Activated CD4-positive, alpha-beta T cell treated with anti-CD3 and anti-CD28 coated beads for 4 hours (primary cell): ENCODE data around the gene RPTOR.

Experiments
- DNase-seq, 2 donors: peaks; one replicate each; pipeline ENCODE4 v3.0.0-alpha.2; 2020

Gene RPTOR

DNA sequence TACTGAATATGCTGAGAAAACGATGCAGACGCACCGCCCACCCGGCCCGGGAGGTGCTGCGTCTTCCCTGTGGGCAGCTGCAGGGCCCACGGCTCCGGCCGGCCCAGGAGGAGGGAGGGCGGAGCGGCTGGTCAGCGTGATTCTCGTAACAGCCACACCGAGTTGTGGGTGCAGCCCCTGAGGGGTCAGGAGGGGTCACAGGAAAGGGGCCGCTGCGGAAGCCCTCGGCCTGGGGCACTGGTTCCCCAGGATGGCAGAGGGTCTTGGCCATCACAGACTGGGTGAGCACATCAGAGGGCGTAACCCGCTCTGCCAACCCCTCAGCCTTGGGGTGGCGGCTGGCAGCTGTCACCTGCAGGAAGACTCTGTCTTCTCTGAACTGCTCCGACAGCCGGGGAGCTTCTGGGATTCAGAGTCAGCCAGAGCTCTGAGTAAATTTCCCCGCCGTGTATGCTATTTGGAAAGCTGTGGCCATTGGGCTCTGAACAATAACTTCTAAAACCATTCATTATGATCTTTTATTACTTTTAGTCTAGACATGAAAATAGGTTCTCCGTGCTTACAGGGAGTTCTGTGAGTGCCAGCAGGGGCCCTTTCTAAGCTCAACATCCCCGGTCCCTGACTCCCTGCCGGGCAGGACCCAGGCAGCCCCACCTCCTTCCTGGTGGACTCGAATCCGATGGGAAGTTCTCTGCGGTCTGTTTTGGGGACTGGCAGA lies 359.6 kb downstream of the RPTOR start:
- no peak for DNase-seq

DNA sequence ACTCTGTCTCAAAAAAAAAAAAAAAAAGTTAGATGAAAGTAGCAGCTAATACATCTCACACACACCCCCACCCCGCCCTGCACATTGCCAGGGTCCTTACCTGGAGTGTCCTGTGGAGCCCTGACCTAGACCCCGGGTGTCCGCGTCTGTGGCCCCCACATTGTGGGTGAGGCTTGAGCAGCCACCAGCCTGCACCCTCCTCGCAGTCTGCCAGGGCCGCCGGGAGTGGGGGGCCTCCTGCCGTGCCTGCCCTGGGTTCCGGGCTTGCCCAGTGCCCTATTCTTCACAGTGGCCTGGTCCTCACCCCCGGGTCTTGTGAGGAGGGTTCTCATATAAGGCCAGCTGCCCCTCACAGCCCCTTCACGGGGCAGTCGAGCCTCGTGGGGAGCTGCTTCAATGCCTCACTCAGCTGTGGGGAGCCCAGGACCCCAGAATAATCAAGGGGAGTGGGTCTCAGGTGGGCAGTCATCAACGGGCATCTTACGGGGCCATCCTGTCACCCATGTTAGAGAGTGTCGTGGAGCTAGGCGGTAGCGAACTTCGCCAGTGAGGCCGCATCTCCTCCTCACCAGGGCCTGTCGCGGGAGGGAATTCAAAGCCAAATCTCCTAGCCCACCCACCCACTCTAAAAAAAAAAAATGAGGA lies 361.1 kb downstream of the RPTOR start:
- no peak for DNase-seq

DNA sequence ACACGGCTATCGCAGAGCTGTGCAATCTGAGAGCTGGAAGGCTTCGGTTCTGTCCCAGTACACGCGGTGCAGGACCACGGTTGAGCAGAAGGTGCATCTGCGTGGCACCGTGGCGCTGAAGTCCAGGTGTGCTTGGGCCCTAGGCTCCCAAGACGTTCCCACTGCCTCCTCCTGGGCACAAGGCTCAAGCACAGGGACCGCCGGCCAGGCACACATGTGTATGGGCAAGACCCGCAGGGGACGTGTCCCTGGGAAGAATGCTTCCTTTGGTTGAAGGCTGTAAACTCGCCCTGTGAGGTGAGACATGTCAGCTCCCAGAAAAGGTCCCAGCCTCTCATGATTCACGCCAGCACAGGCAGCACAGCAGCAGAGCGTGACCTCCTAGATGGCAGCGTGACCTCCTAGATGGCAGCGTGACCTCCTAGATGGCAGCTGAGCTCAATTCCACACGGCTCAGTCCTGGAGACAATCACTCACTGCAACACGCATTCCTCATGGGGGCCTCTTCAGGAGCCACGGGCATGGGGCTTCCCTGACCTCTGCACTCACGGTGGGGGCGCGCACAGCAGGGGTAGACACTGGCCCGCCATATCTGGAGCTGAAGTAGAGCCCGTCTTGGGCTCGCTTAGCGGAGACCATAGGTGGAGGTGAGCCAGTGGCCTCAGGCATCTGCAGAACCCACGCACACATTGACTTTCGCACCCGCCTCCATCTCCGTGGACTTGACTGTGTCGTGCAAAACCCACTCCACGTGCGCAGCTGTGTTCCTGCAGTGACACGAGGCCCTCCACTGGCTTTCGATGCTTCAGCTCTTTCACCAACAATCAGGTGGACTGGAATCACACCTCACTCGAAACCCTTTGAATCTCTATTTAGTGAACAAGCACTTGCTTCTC lies 362.0 kb downstream of the RPTOR start:
- no peak for DNase-seq

DNA sequence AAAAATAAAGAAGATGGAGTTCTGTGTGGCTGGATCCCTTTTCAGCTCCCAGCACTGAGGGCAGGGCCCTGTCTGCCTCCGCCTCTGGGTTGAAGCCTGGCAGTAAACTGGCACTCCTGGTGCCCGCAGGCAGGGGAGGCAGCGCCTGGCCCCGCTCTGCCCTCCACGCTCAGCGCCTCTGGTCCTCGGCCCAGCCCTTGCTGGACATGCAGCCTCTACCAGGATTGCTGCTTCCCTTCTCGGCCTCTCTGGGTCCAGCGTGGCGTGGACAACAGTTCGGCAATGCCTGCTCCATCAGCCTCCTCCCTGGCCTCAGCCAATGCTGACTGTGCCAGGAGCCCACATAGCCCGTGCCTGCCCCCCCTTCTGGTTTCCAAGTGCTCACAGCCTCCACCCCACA lies 362.6 kb downstream of the RPTOR start:
- DNase-seq, result no peak

DNA sequence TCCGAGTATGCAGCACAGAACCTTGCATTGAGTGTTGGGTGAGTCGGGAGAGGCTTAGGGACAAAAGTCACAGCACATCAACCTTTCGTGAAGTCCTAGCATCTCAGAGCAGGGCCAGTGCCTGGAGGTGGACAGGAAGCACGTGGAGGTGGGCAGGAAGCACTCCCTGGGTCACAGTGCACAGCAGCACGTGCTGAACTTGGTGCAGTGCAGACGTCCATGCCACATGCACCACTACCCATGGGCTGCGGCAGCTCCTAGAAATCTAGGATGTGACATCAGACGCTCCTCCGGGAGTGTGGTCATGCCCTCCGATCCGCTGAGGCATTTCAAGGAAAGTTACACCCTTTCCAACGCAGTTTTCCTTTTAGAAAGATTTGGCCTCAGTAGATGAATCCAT lies 363.6 kb downstream of the RPTOR start:
- DNase-seq, result no peak

DNA sequence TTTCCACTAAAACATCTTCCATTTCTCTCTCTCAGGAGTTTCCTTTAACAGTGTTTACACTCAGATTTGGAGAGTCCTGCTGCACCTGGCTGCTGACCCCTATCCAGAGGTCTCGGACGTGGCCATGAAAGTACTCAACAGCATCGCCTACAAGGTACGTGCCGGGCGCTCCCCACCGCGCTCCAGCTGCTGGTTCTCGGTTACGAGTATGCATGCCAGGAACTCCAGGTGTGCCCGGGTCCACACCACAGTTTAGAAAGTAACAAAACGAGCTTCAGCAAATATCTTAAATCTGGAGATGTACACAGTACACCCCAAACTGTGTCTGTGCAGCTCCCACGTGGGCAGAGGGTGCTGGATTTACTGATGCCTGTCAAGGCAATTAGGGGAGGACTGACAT lies 364.1 kb downstream of the RPTOR start:
- no peak for DNase-seq

DNA sequence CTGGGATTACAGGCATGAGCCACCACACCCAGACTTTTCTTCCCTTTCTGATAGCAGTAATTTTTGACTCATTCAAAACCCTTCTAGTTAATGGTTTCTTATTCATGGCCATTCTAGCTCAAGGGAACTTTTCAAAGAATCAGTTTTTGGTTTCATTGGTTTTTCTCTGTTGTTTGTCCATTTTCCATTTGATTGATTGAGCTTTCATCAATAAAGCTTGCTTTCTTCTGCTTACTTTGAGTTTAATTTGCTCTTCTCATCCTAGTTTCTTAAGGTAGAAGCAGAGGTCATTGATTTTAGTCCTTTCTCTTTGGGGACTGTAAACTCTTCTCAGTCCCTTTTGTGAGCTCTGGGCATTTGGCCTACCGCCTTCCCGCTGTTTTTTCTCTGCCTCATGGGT lies 365.0 kb downstream of the RPTOR start:
- DNase-seq, result no peak

DNA sequence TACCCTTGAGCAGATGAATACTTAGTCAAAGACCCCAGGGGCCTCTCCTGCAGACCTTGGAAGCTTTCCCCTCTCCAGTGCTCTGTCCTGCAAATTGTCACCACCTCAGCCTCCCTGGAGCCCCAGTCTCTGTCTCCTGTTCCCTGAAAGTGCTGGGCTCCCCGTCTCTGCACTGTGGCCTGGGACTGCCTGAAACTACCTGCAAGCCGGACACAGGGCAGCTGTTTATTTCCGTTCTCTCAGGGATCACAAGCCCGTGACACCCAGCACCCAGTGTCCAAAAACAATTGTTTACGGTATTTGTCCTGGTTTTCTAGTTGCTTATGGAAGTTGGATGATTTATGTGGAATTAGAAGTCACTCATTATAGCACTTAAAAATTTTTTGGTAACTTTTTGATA lies 365.4 kb downstream of the RPTOR start:
- no peak for DNase-seq

DNA sequence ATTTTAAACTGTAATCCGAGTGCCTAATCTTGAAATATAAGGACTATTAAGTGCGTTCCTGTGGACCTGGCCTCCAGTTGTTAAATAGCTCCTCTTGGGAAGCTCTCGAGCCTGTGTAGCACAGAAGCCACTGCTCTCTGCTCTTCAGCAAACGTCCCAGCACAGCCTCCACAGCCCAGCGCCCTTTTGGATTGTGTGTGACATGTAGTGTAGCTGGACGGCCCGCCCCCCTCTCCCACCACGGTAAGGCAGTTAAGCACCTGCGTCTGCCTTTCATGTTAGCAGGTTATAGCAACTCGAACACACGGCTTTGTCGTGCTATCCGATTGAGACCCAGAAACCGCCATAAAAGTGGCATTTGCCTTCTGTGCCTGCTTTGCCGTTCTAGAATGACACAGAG lies 367.8 kb downstream of the RPTOR start:
- DNase-seq, result no peak

DNA sequence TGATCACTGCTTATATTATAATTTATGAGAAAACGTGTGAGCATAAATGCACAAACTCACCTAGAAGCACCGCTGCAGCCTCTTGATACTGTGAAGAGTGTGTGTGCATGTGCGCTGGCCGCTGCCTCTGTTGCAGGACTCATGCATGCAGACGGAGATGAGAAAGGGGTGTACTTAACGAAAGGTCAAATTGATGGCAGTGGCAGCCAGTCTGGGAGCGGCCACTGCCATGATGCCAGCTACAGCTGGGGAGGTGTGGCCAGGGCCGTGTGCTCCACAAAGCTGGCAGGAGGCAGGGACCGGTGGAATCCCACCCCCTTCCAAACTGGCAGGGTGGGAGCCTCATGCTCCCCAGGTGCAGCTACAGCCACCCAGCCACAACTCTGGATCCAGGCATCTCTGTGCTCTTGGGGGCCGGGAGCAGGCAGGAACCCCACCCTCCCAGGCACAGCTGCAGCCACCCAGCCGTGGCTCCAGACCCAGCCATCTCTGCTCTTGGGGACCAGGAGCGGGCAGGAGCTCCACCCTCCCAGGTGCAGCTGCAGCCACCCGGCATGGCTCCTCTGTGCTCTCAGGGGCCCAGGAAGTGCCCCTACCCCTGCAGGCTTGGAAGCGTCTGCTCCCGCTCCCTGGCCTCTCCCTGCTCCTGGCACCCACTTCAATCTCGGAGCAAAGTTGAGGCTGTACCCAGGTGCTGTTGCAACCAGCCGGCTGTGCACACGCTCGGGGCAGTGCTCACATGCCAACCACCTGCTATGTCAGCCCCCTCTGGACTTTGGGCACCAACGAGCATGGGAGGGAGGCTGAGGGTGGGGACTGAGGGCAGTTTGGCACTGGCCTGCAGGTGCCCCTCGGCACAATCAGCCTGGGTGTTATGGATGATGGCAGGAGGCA lies 369.5 kb downstream of the RPTOR start:
- DNase-seq, result no peak

DNA sequence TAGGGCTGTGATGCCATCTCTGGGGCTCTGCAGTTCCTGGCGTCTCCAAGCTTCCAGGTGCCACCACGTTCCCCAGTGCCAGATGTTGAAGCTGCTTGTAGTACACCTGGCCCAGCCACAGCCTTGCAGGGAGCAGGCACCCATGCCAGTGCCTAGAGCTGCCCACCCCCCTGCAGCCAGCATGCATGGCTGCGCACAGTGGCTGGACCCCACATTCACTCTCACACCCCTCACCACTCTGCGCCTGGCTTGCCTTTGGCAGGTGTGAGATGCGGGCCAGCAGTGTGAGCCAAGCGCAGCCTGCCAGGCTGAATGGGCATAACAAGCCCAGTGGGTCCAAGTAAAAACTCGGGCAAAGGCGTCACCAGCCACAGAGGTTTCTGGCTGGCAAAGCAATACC lies 371.6 kb downstream of the RPTOR start:
- no peak for DNase-seq

DNA sequence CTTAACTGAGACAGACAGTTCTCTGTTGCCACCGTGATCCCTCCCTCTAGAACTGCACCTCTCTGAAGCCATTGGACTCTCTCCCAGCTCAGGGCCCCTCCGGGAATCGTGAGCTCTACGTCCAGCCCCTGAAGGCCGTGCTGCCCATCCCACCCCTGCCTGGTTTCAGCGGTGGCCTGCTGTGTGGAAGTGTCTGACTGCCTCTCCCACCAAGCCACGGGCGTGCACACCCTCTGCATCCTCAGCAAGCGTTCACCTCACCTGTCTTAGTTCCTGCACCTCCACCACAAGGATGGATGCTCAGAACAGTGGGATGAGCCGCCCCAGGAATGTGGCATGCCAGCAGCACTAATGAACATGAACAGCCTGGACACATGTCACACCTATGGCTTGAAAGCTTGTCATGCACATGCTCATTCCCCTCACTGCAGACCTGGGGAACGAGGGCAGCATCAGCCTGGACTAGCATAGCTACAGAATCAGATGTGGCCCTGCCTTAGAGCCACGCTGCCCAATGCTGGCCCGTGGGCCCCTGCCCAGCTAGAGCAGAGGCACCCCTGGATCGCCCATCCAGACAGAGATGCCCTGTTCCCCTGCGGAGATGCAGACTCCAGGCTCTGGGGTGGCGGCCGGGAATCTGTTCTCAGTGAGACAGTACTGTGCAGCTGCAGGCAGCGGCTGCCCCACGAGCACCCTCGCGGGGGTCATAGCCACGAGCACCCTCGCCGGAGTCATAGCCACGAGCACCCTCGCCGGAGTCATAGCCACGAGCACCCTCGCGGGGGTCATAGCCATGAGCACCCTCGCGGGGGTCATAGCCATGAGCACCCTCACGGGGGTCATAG lies 373.3 kb downstream of the RPTOR start:
- DNase-seq, result no peak

DNA sequence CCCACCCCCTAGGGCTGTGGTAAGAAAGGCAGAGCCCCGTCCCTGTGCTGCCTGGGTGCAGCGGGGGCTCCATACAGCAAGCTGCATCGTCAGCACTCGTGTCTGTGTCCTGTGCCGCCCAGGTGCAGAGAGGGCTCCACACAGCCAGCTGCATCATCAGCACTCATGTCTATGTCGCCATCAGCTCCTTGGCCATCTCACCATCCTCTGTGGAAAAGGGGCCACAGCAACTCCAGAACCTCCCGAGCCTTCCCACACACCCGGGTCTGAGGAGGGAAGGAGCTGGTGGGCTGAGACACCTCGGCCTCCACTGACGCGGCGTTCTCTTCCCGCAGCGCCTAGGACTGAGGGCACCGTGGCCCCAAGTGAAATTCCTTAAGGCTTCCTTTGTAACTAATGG lies 374.1 kb downstream of the RPTOR start:
- no peak for DNase-seq

DNA sequence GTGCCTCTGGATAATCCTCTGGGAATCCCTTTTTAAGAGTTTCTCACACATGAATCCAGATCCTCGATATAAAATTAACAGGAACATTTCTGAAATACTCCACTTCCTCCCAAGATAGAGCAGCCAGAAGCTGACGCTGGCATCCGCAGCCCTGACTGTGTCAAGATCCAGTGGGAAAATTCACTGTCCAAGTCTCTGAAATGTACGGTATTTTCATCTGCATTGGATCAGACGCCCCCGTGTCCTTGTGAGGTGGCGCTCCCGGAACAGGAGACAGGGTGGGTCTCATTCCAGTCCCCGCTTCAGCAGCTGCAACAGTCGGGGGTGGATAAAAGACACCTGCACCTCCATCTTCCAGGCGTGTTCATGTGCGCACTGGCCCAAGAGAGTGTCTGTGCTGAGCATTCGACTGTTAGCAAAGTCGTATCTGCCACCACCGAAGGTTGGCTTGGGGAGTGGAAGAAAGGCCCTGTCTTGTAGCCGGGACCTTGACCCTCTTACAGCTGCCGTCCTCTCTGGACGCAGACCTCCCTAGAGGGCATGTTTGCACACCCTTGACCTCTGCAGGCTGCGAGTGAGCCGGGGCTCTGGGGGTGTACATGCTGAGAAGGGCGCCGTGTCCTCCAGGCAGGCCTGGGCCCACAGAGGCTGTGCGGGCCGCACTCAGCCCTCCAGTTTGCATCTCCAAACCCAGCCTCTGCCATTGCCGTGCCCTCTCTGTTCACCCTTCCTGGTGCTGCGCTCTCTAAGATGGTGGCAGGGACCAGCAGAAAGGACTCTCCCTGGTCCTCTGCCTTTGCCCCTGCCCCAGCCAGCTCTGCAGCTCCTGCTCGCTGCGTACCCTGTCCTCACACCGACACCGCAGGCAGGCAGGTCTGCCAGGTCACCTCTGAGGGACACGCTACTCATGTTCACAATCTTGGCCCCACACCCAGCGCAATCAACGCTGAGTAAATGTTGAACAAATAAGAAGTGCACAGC lies 375.0 kb downstream of the RPTOR start:
- no peak for DNase-seq

DNA sequence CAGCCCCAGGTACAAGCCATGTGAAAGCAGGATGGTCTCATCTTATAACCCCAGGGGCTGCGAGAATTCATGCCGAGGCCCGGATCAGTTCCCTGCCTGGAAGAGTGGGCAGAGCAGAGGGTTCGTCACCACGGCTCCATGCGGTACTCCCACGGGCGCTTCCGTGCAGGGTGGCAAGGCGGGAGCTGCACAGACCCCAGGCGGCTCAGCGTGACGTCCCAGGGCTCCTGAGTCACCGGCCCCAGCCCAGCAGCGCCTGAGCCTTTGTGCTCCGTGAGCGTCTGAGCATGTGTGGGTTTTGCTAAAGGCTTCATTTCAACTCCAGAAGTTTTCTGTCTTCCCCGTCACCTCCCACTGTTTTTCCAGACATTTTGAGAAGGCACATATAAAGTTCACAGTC lies 375.8 kb downstream of the RPTOR start:
- no peak for DNase-seq

DNA sequence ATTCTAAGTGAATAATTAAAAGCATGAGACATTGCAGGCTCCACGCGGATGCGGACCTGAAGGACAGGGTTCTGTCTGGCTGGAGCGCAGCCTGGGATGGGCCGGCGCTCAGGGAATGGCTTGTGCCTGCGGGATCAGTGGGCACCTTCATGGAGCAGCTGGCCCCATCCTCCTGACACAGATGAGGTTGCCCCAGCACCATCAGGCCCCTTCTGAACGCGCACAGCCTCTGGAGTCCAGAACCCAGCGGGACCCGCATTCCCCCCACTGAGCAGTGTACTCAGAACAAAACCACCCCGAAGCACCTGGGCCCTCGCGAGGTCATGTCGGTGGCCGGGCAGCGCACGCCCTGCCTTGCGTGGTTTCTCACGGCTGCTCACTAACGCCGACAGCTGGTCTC lies 376.5 kb downstream of the RPTOR start:
- no peak for DNase-seq

DNA sequence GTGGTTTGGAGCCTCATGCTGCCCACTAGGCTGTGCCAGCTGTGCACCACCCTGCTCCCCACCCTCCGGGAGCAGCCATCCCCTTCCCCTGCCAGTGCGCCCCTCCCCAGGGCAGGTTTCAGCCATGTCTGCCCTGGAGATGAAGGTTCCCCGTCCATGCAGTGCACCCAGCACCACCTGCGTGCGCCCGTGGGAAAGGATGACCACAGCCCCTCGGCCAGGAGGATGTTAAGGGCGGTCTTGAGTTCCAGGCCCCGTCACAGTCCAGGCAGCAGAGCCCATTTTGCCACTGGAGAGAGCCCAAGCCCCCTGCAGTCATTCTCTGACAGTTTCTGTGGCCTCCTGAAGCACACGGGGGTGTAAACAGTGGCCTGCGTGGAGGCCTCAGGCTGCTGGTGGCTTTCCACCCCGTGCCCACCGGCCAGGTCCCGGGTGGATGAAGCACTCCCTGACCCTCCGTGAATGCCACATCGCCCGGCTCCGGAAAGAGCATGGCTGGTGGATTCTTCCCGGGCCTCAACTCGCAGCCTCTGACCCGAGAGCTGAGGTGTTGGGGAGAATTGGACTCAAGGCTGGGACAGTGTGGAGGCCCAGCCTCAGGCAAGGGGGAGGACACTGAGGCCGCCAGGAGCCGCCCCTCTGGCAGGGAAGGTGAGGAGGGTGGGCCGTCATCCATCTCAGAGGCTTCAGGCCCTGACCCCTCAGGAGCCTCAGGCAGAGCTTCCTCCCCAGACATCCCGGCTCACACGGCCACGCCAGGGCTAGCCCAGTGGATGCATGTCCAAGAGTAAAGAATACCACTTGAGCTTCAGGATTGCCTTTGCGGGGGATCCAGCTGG lies 377.3 kb downstream of the RPTOR start:
- DNase-seq, result no peak

DNA sequence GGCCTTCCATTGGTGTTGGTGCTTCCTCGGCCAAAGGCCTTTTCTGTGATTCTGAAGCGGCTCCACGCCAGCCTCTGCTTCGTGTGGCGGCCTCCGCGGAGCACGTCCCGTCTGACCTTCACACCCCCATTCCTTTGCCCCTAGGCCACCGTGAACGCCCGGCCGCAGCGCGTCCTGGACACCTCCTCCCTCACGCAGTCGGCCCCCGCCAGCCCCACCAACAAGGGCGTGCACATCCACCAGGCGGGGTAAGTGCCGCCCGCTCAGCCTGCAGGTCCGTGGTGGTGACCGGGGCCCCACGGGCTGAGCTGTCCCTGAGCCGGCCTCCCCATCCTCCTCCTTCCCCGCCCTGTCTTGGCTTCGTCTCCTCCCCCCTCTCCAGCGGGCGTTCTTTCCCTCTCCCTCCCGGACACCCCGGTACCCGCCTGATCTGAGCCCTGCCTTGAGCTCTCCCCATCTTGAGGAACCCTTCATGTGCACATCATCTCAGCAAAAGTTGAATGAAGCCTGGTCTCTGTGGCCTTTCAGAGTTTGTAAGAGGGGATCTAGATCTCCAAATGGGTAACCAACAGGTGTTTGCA lies 378.0 kb downstream of the RPTOR start:
- no peak for DNase-seq
